HepG2 (cell line): ENCODE measurements around the gene TVP23A. TPM values are rescaled to one million over a fixed set of nuclear protein-coding genes. Genes with fewer than 3 reads are reported as not detected.
A peak's percentile ranks its signal among the peaks of the same experiment; 100 is the strongest.

Experiments used
- ATAC-seq: fragments of 200-7000 bp; cut with Tn5 transposase; 3 replicates; pipeline ENCODE4 v1.9.1; 2020; ENCODE audit warnings: mild to moderate bottlenecking, moderate library complexity
- BruUV-seq: library from RNA; stranded (reverse); fragments of 400-500 nt; replicated peaks from 2 replicates; lab custom pipeline; 2021; lab: Mats Ljungman, UMichigan
- CTCF ChIA-PET: fragments of 300-600 bp; formaldehyde crosslinking; extraction: SDS; loops from one replicate; lab custom pipeline; 2021; ENCODE audit warnings: low total read pairs, inconsistent platforms, low intra/inter-chr PET ratio; lab: Yijun Ruan, JAX
- POLR2A ChIA-PET: fragments of 350-600 bp; sonication (Branson Sonifier 250); formaldehyde crosslinking; loops from one replicate; lab custom pipeline; 2020; ENCODE audit warnings: antibody characterized with exemption, inconsistent platforms; lab: Yijun Ruan, JAX
- DNase-seq: peaks from one replicate; pipeline ENCODE4 v3.0.0-alpha.2; 2015; ENCODE audit warnings: low spot score
- FAIRE-seq: peaks from 3 replicates; lab custom pipeline; 2011; peaks lifted over from hg19 to GRCh38; lab: Jason Lieb, UNC
- H2AFZ ChIP-seq: one replicate; pipeline ENCODE4 v1.6.1; 2011; ENCODE audit warnings: low read length, inconsistent platforms
- H3K27ac ChIP-seq: fragments of 300-600 bp; 3 replicates; pipeline ENCODE4 v1.8.0; 2011; ENCODE audit warnings: mixed run types, mild to moderate bottlenecking, mixed read lengths, low read length, inconsistent platforms; ENCODE audit not compliant: insufficient read depth; ENCODE audit errors: extremely low read length
- H3K27me3 ChIP-seq, 2 experiments: fragments of 200-600 bp in 1 of 2; 2 replicates in 1 of 2; 3 replicates in 1 of 2; pipeline versions ENCODE4 v1.6.0 to v1.8.0; 2011; ENCODE audit warnings: low read length in 2 of 2, mild to moderate bottlenecking in 2 of 2, moderate library complexity in 2 of 2, inconsistent platforms in 1 of 2; ENCODE audit not compliant: insufficient read depth in 2 of 2, control insufficient read depth in 1 of 2
- H3K36me3 ChIP-seq, 2 experiments: fragments of 200-600 bp in 1 of 2; replicated peaks in 1 of 2; 2 replicates in 1 of 2; 3 replicates in 1 of 2; pipeline versions ENCODE4 v1.5.1 to v1.8.0; 2011; ENCODE audit warnings: low read length in 2 of 2, inconsistent platforms in 1 of 2; ENCODE audit not compliant: insufficient read depth in 2 of 2, control insufficient read depth in 1 of 2
- H3K4me1 ChIP-seq: 2 replicates; pipeline ENCODE4 v1.5.1; 2012; ENCODE audit warnings: low read length, inconsistent platforms; ENCODE audit not compliant: insufficient read depth
- H3K4me2 ChIP-seq: 2 replicates; pipeline ENCODE4 v1.6.0; 2011; ENCODE audit warnings: low read depth, low read length, inconsistent platforms
- H3K4me3 ChIP-seq, 3 experiments: fragments of 200-600 bp in 1 of 3; sonication (generic), shearing (Covaris generic) in 1 of 3; replicated peaks in 1 of 3; 2 replicates each; pipeline ENCODE4 v1.5.1; 2011 to 2016; ENCODE audit warnings: low read length in 3 of 3, inconsistent platforms in 2 of 3, low read depth in 2 of 3, mild to moderate bottlenecking in 2 of 3, control low read depth in 1 of 3, mixed read lengths in 1 of 3; ENCODE audit not compliant: insufficient read depth in 1 of 3
- H3K79me2 ChIP-seq: one replicate; pipeline ENCODE4 v1.6.1; 2011; ENCODE audit warnings: low read length, inconsistent platforms; ENCODE audit not compliant: insufficient read depth
- H3K9ac ChIP-seq: 2 replicates; pipeline ENCODE4 v1.6.0; 2011; ENCODE audit warnings: mild to moderate bottlenecking, low read depth, low read length, inconsistent platforms; ENCODE audit not compliant: insufficient read depth
- H3K9me3 ChIP-seq: 2 replicates; pipeline ENCODE4 v1.5.1; 2012; ENCODE audit warnings: mild to moderate bottlenecking, low read length
- H4K20me1 ChIP-seq: 2 replicates; pipeline ENCODE4 v1.6.0; 2011; ENCODE audit warnings: inconsistent platforms, mild to moderate bottlenecking, low read length, moderate library complexity; ENCODE audit not compliant: insufficient read depth
- FOXK2 ChIP-seq: fragments of 450-650 bp; IDR thresholded peaks from 2 replicates; pipeline ENCODE4 v1.6.1; 2016
- KLF6 ChIP-seq: IDR thresholded peaks from 2 replicates; pipeline ENCODE4 v1.8.0; 2016; ENCODE audit warnings: missing biosample characterization, missing genetic modification reagents
- MEIS1 ChIP-seq: sonication (generic); formaldehyde crosslinking; IDR thresholded peaks from 2 replicates; pipeline ENCODE4 v1.9.0; 2021; ENCODE audit warnings: mild to moderate bottlenecking, missing genetic modification reagents, moderate library complexity, borderline replicate concordance
- MXI1 ChIP-seq: IDR thresholded peaks from 3 replicates; pipeline ENCODE4 v1.6.1; 2012; ENCODE audit warnings: low read depth, low read length, inconsistent platforms, borderline replicate concordance
- ONECUT2 ChIP-seq: sonication (generic); formaldehyde crosslinking; IDR thresholded peaks from 2 replicates; pipeline ENCODE4 v1.4.0; 2020; ENCODE audit warnings: missing genetic modification reagents
- PPARG ChIP-seq: conservative IDR thresholded peaks from 2 replicates; pipeline ENCODE4 v1.6.1; 2016; ENCODE audit warnings: missing biosample characterization, missing genetic modification reagents
- SNAI1 ChIP-seq: sonication (generic); formaldehyde crosslinking; IDR thresholded peaks from 2 replicates; pipeline ENCODE4 v1.5.0; 2020; ENCODE audit warnings: mild to moderate bottlenecking, missing genetic modification reagents, borderline replicate concordance
- SP1 ChIP-seq, 2 experiments: fragments of 450-650 bp in 1 of 2; sonication (generic) in 1 of 2; formaldehyde crosslinking in 1 of 2; IDR thresholded peaks; 2 replicates each; pipeline versions ENCODE4 v1.4.0 to v1.6.1; 2016 to 2020; ENCODE audit warnings: missing genetic modification reagents in 1 of 2
- ZFP36L2 ChIP-seq: sonication (generic); formaldehyde crosslinking; IDR thresholded peaks from 2 replicates; pipeline ENCODE4 v1.4.0; 2020; ENCODE audit warnings: missing genetic modification reagents
- ZNF274 ChIP-seq: sonication (generic); formaldehyde crosslinking; IDR thresholded peaks from 2 replicates; pipeline ENCODE4 v1.5.1; 2020; ENCODE audit warnings: mild to moderate bottlenecking, missing genetic modification reagents
- ZNF34 ChIP-seq: sonication (generic); formaldehyde crosslinking; IDR thresholded peaks from 2 replicates; pipeline ENCODE4 v1.4.0; 2020; ENCODE audit warnings: mild to moderate bottlenecking, missing genetic modification reagents, borderline replicate concordance
- ZNF383 ChIP-seq: sonication (generic); formaldehyde crosslinking; IDR thresholded peaks from 2 replicates; pipeline ENCODE4 v1.4.0; 2020; ENCODE audit warnings: missing genetic modification reagents, mild to moderate bottlenecking, borderline replicate concordance
- ZNF773 ChIP-seq: sonication (generic); formaldehyde crosslinking; IDR thresholded peaks from 2 replicates; pipeline ENCODE4 v1.4.0; 2020; ENCODE audit warnings: missing genetic modification reagents, borderline replicate concordance
- WGBS: methylation state at CpG from one replicate; pipeline ENCODE4 v1.1.6; 2017; ENCODE audit warnings: low lambda C conversion rate; 5-methylcytosine and 5-hydroxymethylcytosine counted together
- in situ Hi-C: cut with HindIII; loops from 2 replicates; pipeline ENCODE4 v1.10.0; 2017; ENCODE audit warnings: low pct_unique_long_range_greater_than_20kb; ENCODE audit not compliant: extremely low pct_ligation_motif_present
- intact Hi-C: fragments of 100-400 bp; cut with micrococcal nuclease; formaldehyde crosslinking; loops from one replicate; pipeline ENCODE4 v1.10.0; 2022; ENCODE audit not compliant: unreplicated experiment
- polyA plus RNA-seq, 8 experiments: library from polyadenylated mRNA; depleted of rRNA in 3 of 8; stranded (reverse) in 7 of 8; unstranded in 1 of 8; fragments of >200 nt; fragmentation: Illumina TruSeq in 4 of 8; extraction: Trizol in 4 of 8; gene quantifications; 2 replicates each; pipeline versions ENCODE4 v1.2.1 to v1.2.3, GENCODE V29; 2011 to 2016; ENCODE audit warnings: low read depth in 4 of 8, missing spikeins in 1 of 8, mixed read lengths in 1 of 8; ENCODE audit not compliant: insufficient read depth in 1 of 8
- total RNA-seq, 5 experiments: library from RNA; depleted of rRNA; stranded (reverse); fragments of >200 nt; fragmentation: Illumina TruSeq; extraction: Trizol; gene quantifications; 2 replicates each; pipeline ENCODE4 v1.2.3, GENCODE V29; 2016; ENCODE audit warnings: low read depth in 1 of 5
- TF ChIP-seq, protein P1 (sequence below): IDR thresholded peaks from 2 replicates; pipeline ENCODE4 v1.6.1; 2016; ENCODE audit warnings: mild to moderate bottlenecking
- TF ChIP-seq, protein P2 (sequence below): sonication (generic); formaldehyde crosslinking; IDR thresholded peaks from 2 replicates; pipeline ENCODE4 v1.4.0; 2020; ENCODE audit warnings: missing genetic modification reagents
- TF ChIP-seq, protein P3 (sequence below): sonication (generic); formaldehyde crosslinking; IDR thresholded peaks from 2 replicates; pipeline ENCODE4 v1.5.0; 2020; ENCODE audit warnings: missing genetic modification reagents, mild to moderate bottlenecking, borderline replicate concordance
- TF ChIP-seq, protein P4 (sequence below): sonication (generic); formaldehyde crosslinking; IDR thresholded peaks from 2 replicates; pipeline ENCODE4 v1.8.0; 2023; ENCODE audit warnings: mild to moderate bottlenecking, missing genetic modification reagents
- TF ChIP-seq, protein P5 (sequence below): sonication (generic); formaldehyde crosslinking; IDR thresholded peaks from 2 replicates; pipeline ENCODE4 v1.5.0; 2020; ENCODE audit warnings: missing genetic modification reagents

Gene TVP23A
- total and polyA plus RNA-seq, 2 of the 13 experiments (the other 11 are each of a cell fraction or from before 2014, with no cell fraction given): not detected

DNA sequence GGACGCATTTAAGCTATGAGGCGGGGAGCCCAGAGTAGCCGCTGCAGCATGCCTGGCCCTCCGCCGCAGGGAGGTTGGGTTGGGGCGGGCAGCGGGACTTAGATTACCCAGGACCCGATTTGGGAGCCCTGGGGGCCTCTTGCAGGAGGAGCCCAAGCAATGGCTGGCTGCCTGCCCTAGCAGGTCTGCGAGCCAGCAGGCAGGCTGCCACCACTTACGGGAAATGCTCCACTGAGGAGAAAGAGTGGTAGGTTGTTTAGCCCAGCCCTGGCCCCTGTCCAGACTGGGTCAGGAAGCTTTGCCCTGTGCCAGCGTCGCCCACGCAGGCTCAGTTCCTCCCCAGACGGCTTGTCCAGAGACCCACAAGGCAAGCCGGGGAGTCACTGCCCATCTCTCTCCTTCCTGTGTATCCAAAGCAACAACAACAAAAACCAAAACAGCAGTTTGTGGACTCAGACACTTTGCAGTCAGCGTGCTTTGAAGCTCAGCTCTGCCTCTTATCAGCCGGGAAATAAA, 10.3 kb upstream of the TVP23A start:
- POLR2A ChIA-PET: no interaction called here
- in situ Hi-C loops: no loop called here
- no peak for TF ChIP-seq MEIS1
- no peak for TF ChIP-seq ZNF34 (CRISPR knock-in tag)
- no peak for TF ChIP-seq ZNF383 (CRISPR knock-in tag)
- no peak for TF ChIP-seq SNAI1 (CRISPR knock-in tag)
- TF ChIP-seq, protein P1, sequence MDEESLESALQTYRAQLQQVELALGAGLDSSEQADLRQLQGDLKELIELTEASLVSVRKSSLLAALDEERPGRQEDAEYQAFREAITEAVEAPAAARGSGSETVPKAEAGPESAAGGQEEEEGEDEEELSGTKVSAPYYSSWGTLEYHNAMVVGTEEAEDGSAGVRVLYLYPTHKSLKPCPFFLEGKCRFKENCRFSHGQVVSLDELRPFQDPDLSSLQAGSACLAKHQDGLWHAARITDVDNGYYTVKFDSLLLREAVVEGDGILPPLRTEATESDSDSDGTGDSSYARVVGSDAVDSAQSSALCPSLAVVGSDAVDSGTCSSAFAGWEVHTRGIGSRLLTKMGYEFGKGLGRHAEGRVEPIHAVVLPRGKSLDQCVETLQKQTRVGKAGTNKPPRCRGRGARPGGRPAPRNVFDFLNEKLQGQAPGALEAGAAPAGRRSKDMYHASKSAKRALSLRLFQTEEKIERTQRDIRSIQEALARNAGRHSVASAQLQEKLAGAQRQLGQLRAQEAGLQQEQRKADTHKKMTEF: no peak
- TF ChIP-seq, protein P2, sequence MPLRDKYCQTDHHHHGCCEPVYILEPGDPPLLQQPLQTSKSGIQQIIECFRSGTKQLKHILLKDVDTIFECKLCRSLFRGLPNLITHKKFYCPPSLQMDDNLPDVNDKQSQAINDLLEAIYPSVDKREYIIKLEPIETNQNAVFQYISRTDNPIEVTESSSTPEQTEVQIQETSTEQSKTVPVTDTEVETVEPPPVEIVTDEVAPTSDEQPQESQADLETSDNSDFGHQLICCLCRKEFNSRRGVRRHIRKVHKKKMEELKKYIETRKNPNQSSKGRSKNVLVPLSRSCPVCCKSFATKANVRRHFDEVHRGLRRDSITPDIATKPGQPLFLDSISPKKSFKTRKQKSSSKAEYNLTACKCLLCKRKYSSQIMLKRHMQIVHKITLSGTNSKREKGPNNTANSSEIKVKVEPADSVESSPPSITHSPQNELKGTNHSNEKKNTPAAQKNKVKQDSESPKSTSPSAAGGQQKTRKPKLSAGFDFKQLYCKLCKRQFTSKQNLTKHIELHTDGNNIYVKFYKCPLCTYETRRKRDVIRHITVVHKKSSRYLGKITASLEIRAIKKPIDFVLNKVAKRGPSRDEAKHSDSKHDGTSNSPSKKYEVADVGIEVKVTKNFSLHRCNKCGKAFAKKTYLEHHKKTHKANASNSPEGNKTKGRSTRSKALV (CRISPR knock-in tag): no peak
- TF ChIP-seq ZFP36L2 (CRISPR knock-in tag): no peak
- TF ChIP-seq, protein P3, sequence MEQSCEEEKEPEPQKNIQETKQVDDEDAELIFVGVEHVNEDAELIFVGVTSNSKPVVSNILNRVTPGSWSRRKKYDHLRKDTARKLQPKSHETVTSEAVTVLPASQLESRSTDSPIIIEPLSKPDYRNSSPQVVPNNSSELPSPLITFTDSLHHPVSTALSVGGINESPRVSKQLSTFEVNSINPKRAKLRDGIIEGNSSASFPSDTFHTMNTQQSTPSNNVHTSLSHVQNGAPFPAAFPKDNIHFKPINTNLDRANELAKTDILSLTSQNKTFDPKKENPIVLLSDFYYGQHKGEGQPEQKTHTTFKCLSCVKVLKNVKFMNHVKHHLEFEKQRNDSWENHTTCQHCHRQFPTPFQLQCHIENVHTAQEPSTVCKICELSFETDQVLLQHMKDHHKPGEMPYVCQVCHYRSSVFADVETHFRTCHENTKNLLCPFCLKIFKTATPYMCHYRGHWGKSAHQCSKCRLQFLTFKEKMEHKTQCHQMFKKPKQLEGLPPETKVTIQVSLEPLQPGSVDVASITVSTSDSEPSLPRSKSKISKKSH (CRISPR knock-in tag): no peak
- TF ChIP-seq PPARG: no peak
- TF ChIP-seq, protein P4, sequence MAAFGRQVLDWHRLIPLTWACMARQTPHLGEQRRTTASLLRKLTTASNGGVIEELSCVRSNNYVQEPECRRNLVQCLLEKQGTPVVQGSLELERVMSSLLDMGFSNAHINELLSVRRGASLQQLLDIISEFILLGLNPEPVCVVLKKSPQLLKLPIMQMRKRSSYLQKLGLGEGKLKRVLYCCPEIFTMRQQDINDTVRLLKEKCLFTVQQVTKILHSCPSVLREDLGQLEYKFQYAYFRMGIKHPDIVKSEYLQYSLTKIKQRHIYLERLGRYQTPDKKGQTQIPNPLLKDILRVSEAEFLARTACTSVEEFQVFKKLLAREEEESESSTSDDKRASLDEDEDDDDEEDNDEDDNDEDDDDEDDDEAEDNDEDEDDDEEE: no peak
- TF ChIP-seq ZNF274 (CRISPR knock-in tag): no peak
- no peak for TF ChIP-seq KLF6 (CRISPR knock-in tag)
- TF ChIP-seq ONECUT2 (CRISPR knock-in tag): no peak
- TF ChIP-seq, protein P5, sequence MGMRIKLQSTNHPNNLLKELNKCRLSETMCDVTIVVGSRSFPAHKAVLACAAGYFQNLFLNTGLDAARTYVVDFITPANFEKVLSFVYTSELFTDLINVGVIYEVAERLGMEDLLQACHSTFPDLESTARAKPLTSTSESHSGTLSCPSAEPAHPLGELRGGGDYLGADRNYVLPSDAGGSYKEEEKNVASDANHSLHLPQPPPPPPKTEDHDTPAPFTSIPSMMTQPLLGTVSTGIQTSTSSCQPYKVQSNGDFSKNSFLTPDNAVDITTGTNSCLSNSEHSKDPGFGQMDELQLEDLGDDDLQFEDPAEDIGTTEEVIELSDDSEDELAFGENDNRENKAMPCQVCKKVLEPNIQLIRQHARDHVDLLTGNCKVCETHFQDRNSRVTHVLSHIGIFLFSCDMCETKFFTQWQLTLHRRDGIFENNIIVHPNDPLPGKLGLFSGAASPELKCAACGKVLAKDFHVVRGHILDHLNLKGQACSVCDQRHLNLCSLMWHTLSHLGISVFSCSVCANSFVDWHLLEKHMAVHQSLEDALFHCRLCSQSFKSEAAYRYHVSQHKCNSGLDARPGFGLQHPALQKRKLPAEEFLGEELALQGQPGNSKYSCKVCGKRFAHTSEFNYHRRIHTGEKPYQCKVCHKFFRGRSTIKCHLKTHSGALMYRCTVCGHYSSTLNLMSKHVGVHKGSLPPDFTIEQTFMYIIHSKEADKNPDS (CRISPR knock-in tag): no peak
- no peak for TF ChIP-seq ZNF773
- no peak for TF ChIP-seq FOXK2
- TF ChIP-seq SP1 (IDR thresholded peaks at IDR 0.05): no peak
- TF ChIP-seq SP1 (CRISPR knock-in tag; IDR thresholded peaks at IDR 0.05): no peak
- TF ChIP-seq MXI1: no peak

More for the DNA sequence above, 10.3 kb upstream of the TVP23A start:
- H2AFZ ChIP-seq: no peak overlapping the region
- H3K9me3 ChIP-seq: no peaks in the 10 kb centered on the region
- CTCF ChIA-PET: no interaction called here
- peak; percentile 13; the same call in 1 of the 3 replicates for ATAC-seq
- no peak overlapping the region for H3K4me2 ChIP-seq
- H3K79me2 ChIP-seq: no peaks in the 10 kb centered on the region
- no peaks in the 10 kb centered on the region for H4K20me1 ChIP-seq
- no peaks in the 10 kb centered on the region for H3K36me3 ChIP-seq
- H3K9ac ChIP-seq: no peak overlapping the region
- no peak overlapping the region for H3K27ac ChIP-seq
- BruUV-seq: no TSS peak
- H3K4me3 ChIP-seq: no peak overlapping the region
- no peaks in the 10 kb centered on the region for H3K4me1 ChIP-seq
- DNase-seq: no peak
- peaks cover 3 to 16% of the 10 kb centered on the region in 2 experiments; a peak in 4 of 5 replicates for H3K27me3 ChIP-seq
- WGBS: 47% methylated on average over 15 of the region's 17 CpGs
- intact Hi-C loops: no loop called here
- FAIRE-seq: no peak
